Smooth muscle cell (in vitro differentiated cells): ENCODE measurements around the gene SRSF4. TPM values are rescaled to one million over a fixed set of nuclear protein-coding genes. Genes with fewer than 3 reads are reported as not detected.
A peak's percentile ranks its signal among the peaks of the same experiment; 100 is the strongest.

ENCODE experiments used
- DNase-seq: peaks from one replicate; lab custom pipeline; 2025; ENCODE audit not compliant: unreplicated experiment; lab: John Stamatoyannopoulos, UW
- H2AFZ ChIP-seq: fragments of 200-600 bp; sonication (generic); 2 replicates; pipeline ENCODE4 v1.6.0; 2016; ENCODE audit warnings: antibody characterized with exemption, low read depth, mild to moderate bottlenecking
- H3F3A ChIP-seq: fragments of 200-600 bp; sonication (generic); 2 replicates; pipeline ENCODE4 v1.6.0; 2017; ENCODE audit warnings: antibody characterized with exemption, low read depth
- H3K27ac ChIP-seq: fragments of 200-600 bp; sonication (generic); 2 replicates; pipeline ENCODE4 v1.5.1; 2016; ENCODE audit warnings: low read depth, mild to moderate bottlenecking
- H3K27me3 ChIP-seq: fragments of 200-600 bp; sonication (generic); 2 replicates; pipeline ENCODE4 v1.6.1; 2016; ENCODE audit warnings: low read depth, mild to moderate bottlenecking
- H3K36me3 ChIP-seq: fragments of 200-600 bp; sonication (generic); 2 replicates; pipeline ENCODE4 v1.5.1; 2016; ENCODE audit warnings: low read depth
- H3K4me1 ChIP-seq: fragments of 200-600 bp; sonication (generic); 2 replicates; pipeline ENCODE4 v1.5.1; 2016; ENCODE audit warnings: low read depth
- H3K4me2 ChIP-seq: fragments of 200-600 bp; sonication (generic); 2 replicates; pipeline ENCODE4 v1.6.0; 2016; ENCODE audit warnings: mild to moderate bottlenecking
- H3K4me3 ChIP-seq: fragments of 200-600 bp; sonication (generic); 2 replicates; pipeline ENCODE4 v1.5.1; 2016; ENCODE audit warnings: mild to moderate bottlenecking
- H3K79me2 ChIP-seq: fragments of 200-600 bp; sonication (generic); 2 replicates; pipeline ENCODE4 v1.6.0; 2016; ENCODE audit warnings: low read depth, mild to moderate bottlenecking
- H3K9ac ChIP-seq: fragments of 200-600 bp; sonication (generic); 2 replicates; pipeline ENCODE4 v1.6.0; 2016; ENCODE audit warnings: low read depth
- H3K9me3 ChIP-seq: fragments of 200-600 bp; sonication (generic); replicated peaks from 2 replicates; pipeline ENCODE4 v1.5.1; 2016; ENCODE audit warnings: low read depth
- H4K20me1 ChIP-seq: fragments of 200-600 bp; sonication (generic); 2 replicates; pipeline ENCODE4 v1.6.0; 2016; ENCODE audit warnings: low read depth
- CTCF ChIP-seq: fragments of 200-600 bp; sonication (generic); IDR thresholded peaks from 2 replicates; pipeline ENCODE4 v1.5.1; 2017; ENCODE audit warnings: borderline replicate concordance, mild to moderate bottlenecking, antibody characterized with exemption; ENCODE audit not compliant: insufficient read depth, poor library complexity, severe bottlenecking
- WGBS: methylation state at CpG from one replicate; pipeline ENCODE4 v1.1.7; 2016; ENCODE audit warnings: low lambda C conversion rate; 5-methylcytosine and 5-hydroxymethylcytosine counted together
- polyA plus RNA-seq: library from polyadenylated mRNA; unstranded; fragments of >200 nt; fragmentation: Nextera tagmentation; extraction: Ambion mirVana; gene quantifications from 2 replicates; pipeline ENCODE4 v1.2.1, GENCODE V29; 2016
- total RNA-seq: library from RNA; depleted of rRNA; stranded (reverse); fragments of >200 nt; gene quantifications from 2 replicates; pipeline ENCODE4 v1.2.3, GENCODE V29; 2014

SRSF4 gene
- total and polyA plus RNA-seq, 2 experiments from 2014 or later: 53.9 to 98.7 TPM

GRCh38 chr1:29162476-29163138, 19.1 kb downstream of the SRSF4 start:
- 36% methylated on average over 9 of the region's 9 CpGs for WGBS
- Histone ChIP-seq H3F3A (peaks cover 60% of the 10 kb centered on the region), H3K27me3 (no peaks in the 10 kb centered on the region), H3K27ac (peak overlapping the region; percentile 76), H3K79me2 (peaks cover 79% of the 10 kb centered on the region), H2AFZ (no peak overlapping the region), H3K4me1 (peaks cover 54% of the 10 kb centered on the region), H3K36me3 (peaks cover 2% of the 10 kb centered on the region), H4K20me1 (peaks cover 86% of the 10 kb centered on the region), H3K4me3 (no peak overlapping the region), H3K9ac (peak overlapping the region; percentile 1), H3K9me3 (no peaks in the 10 kb centered on the region), H3K4me2 (peak overlapping the region; percentile 58)
- no peak for TF ChIP-seq CTCF
- no peak for DNase-seq

- H3K27me3 ChIP-seq: no peaks in the 10 kb centered on the region
- H4K20me1 ChIP-seq: peaks cover 86% of the 10 kb centered on the region
- no peak for DNase-seq
- TF ChIP-seq CTCF: no peak
- H3K4me2 ChIP-seq: peak overlapping the region; percentile 58
- H3K27ac ChIP-seq: peak overlapping the region; percentile 76
- peaks cover 58% of the 10 kb centered on the region for H3K4me1 ChIP-seq
- peaks cover 73% of the 10 kb centered on the region for H3K79me2 ChIP-seq
- H3K9ac ChIP-seq: peak overlapping the region; percentile 1
- H3K9me3 ChIP-seq: no peaks in the 10 kb centered on the region
- H3K4me3 ChIP-seq: no peak overlapping the region
- peaks cover 61% of the 10 kb centered on the region for H3F3A ChIP-seq
- peaks cover 2% of the 10 kb centered on the region for H3K36me3 ChIP-seq
- no peak overlapping the region for H2AFZ ChIP-seq
- 19% methylated on average over 4 of the region's 4 CpGs for WGBS
Measured at GRCh38 chr1:29162025-29162424, 19.7 kb downstream of the SRSF4 start.

GRCh38 chr1:29159773-29160172, 21.9 kb downstream of the SRSF4 start:
- Histone ChIP-seq H4K20me1 (peaks cover 72% of the 10 kb centered on the region), H3K27ac (peak overlapping the region; percentile 20), H3K4me1 (peaks cover 41% of the 10 kb centered on the region), H3K4me2 (no peak overlapping the region), H3K36me3 (peaks cover 2% of the 10 kb centered on the region), H3K9me3 (no peaks in the 10 kb centered on the region), H3K79me2 (peaks cover 62% of the 10 kb centered on the region), H2AFZ (no peak overlapping the region), H3K27me3 (no peaks in the 10 kb centered on the region), H3K4me3 (no peak overlapping the region), H3F3A (peaks cover 51% of the 10 kb centered on the region), H3K9ac (no peak overlapping the region)
- DNase-seq: no peak
- 90% methylated on average over 3 of the region's 3 CpGs for WGBS
- TF ChIP-seq CTCF: no peak

- Histone ChIP-seq H2AFZ (no peak overlapping the region), H3K4me3 (no peak overlapping the region), H3K4me1 (peaks cover 20% of the 10 kb centered on the region), H3K79me2 (peaks cover 62% of the 10 kb centered on the region), H3K9me3 (no peaks in the 10 kb centered on the region), H3K27ac (peak overlapping the region; percentile 89), H3K9ac (no peak overlapping the region), H4K20me1 (peaks cover 53% of the 10 kb centered on the region), H3K27me3 (no peaks in the 10 kb centered on the region), H3K4me2 (peak overlapping the region; percentile 75), H3F3A (peaks cover 39% of the 10 kb centered on the region), H3K36me3 (peaks cover 8% of the 10 kb centered on the region)
- DNase-seq: no peak
- TF ChIP-seq CTCF: no peak
- WGBS: 5% methylated on average over 3 of the region's 3 CpGs
Measured at GRCh38 chr1:29157269-29157601, 24.5 kb downstream of the SRSF4 start.
